ENCODE data around the gene JARID2. TPM values are rescaled to one million over a fixed set of nuclear protein-coding genes. Genes with fewer than 3 reads are reported as not detected.

JARID2 gene
- total and polyA plus RNA-seq, 2 of the 13 experiments (the other 11 are each of a cell fraction or from before 2014, with no cell fraction given): 7.5 to 10.3 TPM

DNA sequence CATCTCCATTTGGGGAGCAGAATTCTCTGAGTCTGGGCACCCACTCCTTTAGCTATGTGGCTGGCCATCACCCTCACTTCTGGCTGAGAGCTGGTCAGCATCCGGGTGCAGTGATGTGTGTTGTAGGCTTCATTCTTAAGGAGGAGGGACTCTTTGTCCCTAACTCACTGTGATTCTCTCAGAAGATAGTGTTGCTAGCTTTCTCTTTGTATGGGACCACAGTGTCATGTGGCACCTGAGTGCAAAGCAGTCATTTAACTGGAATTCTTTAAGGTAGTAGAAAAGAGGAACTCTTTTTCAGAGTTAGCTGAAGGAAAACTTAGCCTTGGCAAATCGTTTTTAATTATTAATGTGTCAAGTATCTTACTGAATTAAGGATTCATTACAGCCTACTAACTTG, 165.9 kb downstream of the JARID2 start (continued):
- no peak for TF ChIP-seq SRSF4 (IDR thresholded peaks at IDR 0.05; ENCODE audit: low read depth, low read length, poor library complexity, severe bottlenecking)
- no peak for TF ChIP-seq PAXIP1 (CRISPR knock-in tag; conservative IDR thresholded peaks at IDR 0.05)
- TF ChIP-seq ZNF558 (CRISPR knock-in tag; IDR thresholded peaks at IDR 0.05; ENCODE audit: borderline replicate concordance): no peak

DNA sequence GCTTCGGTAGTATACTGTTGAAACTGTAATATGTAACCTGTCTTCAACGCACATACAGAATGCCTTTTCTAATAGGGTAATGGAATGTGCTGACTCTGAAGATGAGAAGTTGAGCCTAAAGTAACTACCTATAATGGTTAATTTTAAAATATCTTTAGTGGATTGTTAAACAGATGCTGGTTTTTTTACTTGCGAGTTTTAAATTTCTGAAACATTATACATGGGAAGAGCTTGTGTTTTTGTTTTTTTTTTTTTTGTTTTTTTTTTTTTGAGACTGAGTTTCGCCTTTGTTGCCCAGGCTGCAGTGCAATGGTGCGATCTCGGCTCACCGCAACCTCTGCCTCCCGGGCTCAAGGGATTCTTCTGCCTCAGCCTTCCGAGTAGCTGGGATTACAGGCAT, 166.9 kb downstream of the JARID2 start:
- Histone ChIP-seq H3K27ac (ENCODE audit: extremely low read length, insufficient read depth, low read length) (no peak overlapping the region), H3K79me2 (ENCODE audit: insufficient read depth, low read length) (no peaks in the 10 kb centered on the region), H3K4me3 (replicated peaks in 1 of 3; ENCODE audit: insufficient read depth in 1 of 3, low read depth in 2 of 3, low read length in 3 of 3) (no peak overlapping the region), H2AFZ (ENCODE audit: low read length) (no peak overlapping the region), H3K4me1 (ENCODE audit: insufficient read depth, low read length) (peaks cover 16% of the 10 kb centered on the region), H3K9ac (ENCODE audit: insufficient read depth, low read depth, low read length) (no peak overlapping the region), H3K36me3 (replicated peaks in 1 of 2; ENCODE audit: control insufficient read depth in 1 of 2, insufficient read depth in 2 of 2, low read length in 2 of 2) (peaks cover 0 to 2% of the 10 kb centered on the region in 2 experiments; a peak in 2 of 5 replicates), H3K9me3 (ENCODE audit: low read length) (peaks cover 9% of the 10 kb centered on the region; the same call in 1 of the 2 replicates), H3K4me2 (ENCODE audit: low read depth, low read length) (no peak overlapping the region), H4K20me1 (ENCODE audit: insufficient read depth, low read length) (no peaks in the 10 kb centered on the region; the same call in 1 of the 2 replicates), H3K27me3 (ENCODE audit: control insufficient read depth in 1 of 2, insufficient read depth in 2 of 2, low read length in 2 of 2) (no peaks in the 10 kb centered on the region)
- in situ Hi-C loops (cut with HindIII; ENCODE audit: extremely low pct_ligation_motif_present, low pct_unique_long_range_greater_than_20kb) (no loop called here), intact Hi-C loops (cut with micrococcal nuclease; ENCODE audit: unreplicated experiment) (no loop called here)
- ATAC-seq (no peak), DNase-seq (ENCODE audit: low spot score) (no peak), FAIRE-seq (no peak)
- TF ChIP-seq ZNF709 (CRISPR knock-in tag; IDR thresholded peaks at IDR 0.05) (no peak), ZSCAN9 (CRISPR knock-in tag; IDR thresholded peaks at IDR 0.05; ENCODE audit: borderline replicate concordance) (no peak), HOXA3 (CRISPR knock-in tag; IDR thresholded peaks at IDR 0.05) (no peak), GZF1 (CRISPR knock-in tag; IDR thresholded peaks at IDR 0.05) (no peak), ZSCAN22 (CRISPR knock-in tag; IDR thresholded peaks at IDR 0.05) (no peak), ZNF468 (CRISPR knock-in tag; IDR thresholded peaks at IDR 0.05) (no peak), ZNF280B (CRISPR knock-in tag; IDR thresholded peaks at IDR 0.05; ENCODE audit: borderline replicate concordance) (no peak), ZNF10 (CRISPR knock-in tag; IDR thresholded peaks at IDR 0.05; ENCODE audit: borderline replicate concordance, low read depth) (no peak), PAWR (CRISPR knock-in tag; IDR thresholded peaks at IDR 0.05; ENCODE audit: borderline replicate concordance) (no peak), ZNF24 (IDR thresholded peaks at IDR 0.05) (no peak)
- TF ChIP-seq, protein P1, sequence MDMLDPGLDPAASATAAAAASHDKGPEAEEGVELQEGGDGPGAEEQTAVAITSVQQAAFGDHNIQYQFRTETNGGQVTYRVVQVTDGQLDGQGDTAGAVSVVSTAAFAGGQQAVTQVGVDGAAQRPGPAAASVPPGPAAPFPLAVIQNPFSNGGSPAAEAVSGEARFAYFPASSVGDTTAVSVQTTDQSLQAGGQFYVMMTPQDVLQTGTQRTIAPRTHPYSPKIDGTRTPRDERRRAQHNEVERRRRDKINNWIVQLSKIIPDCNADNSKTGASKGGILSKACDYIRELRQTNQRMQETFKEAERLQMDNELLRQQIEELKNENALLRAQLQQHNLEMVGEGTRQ (IDR thresholded peaks at IDR 0.05; ENCODE audit: low read depth, low read length): no peak
- TF ChIP-seq, protein P1 (CRISPR knock-in tag; IDR thresholded peaks at IDR 0.05; ENCODE audit: borderline replicate concordance): no peak
- BruUV-seq (replicated peaks): no TSS peak
- 96% methylated on average over 9 of the region's 9 CpGs for WGBS (ENCODE audit: low lambda C conversion rate)
- POLR2A ChIA-PET: interaction anchor here (2.0 kb wide), 1 partner anchor 9 kb away, joined by 4 read pairs; no protein-coding TSS in a partner anchor
- CTCF ChIA-PET (ENCODE audit: low intra/inter-chr PET ratio, low total read pairs): no interaction called here

Data from HepG2 (cell line).